HG03025 (cell line): Measurements from ENCODE around the gene PRKCE.

Experiments
- ATAC-seq: cut with Tn5 transposase; IDR thresholded peaks from one replicate; pipeline ENCODE4 v1.9.1; 2021; ENCODE audit warnings: mild to moderate bottlenecking, moderate library complexity; ENCODE audit not compliant: unreplicated experiment, low FRiP score

The PRKCE gene

GRCh38 chr2:46023165-46023854, 371.8 kb downstream of the PRKCE start:
- ATAC-seq, result no peak

GRCh38 chr2:46024146-46024779, 372.8 kb downstream of the PRKCE start:
- ATAC-seq, result no peak

GRCh38 chr2:46025081-46025480, 373.6 kb downstream of the PRKCE start:
- no peak for ATAC-seq

GRCh38 chr2:46025676-46026075, 374.2 kb downstream of the PRKCE start:
- no peak for ATAC-seq

- no peak for ATAC-seq
Measured at GRCh38 chr2:46026431-46026830, 375.0 kb downstream of the PRKCE start.

- no peak for ATAC-seq
Measured at GRCh38 chr2:46029332-46029811, 377.9 kb downstream of the PRKCE start.

GRCh38 chr2:46030330-46030729, 378.9 kb downstream of the PRKCE start:
- no peak for ATAC-seq

- no peak for ATAC-seq
Measured at GRCh38 chr2:46032161-46032813, 380.8 kb downstream of the PRKCE start.

GRCh38 chr2:46032996-46033395, 381.5 kb downstream of the PRKCE start:
- ATAC-seq, result no peak

GRCh38 chr2:46034535-46034934, 383.1 kb downstream of the PRKCE start:
- no peak for ATAC-seq

GRCh38 chr2:46036929-46037328, 385.5 kb downstream of the PRKCE start:
- no peak for ATAC-seq

- ATAC-seq, result no peak
Measured at GRCh38 chr2:46039543-46040303, 388.2 kb downstream of the PRKCE start.

- ATAC-seq, result no peak
Measured at GRCh38 chr2:46040563-46041155, 389.2 kb downstream of the PRKCE start.

- ATAC-seq, result no peak
Measured at GRCh38 chr2:46041434-46041833, 390.0 kb downstream of the PRKCE start.

GRCh38 chr2:46042207-46042637, 390.7 kb downstream of the PRKCE start:
- no peak for ATAC-seq

GRCh38 chr2:46042711-46043110, 391.2 kb downstream of the PRKCE start:
- ATAC-seq, result no peak

GRCh38 chr2:46045888-46046287, 394.4 kb downstream of the PRKCE start:
- no peak for ATAC-seq

GRCh38 chr2:46047290-46047689, 395.8 kb downstream of the PRKCE start:
- no peak for ATAC-seq

GRCh38 chr2:46048693-46049092, 397.2 kb downstream of the PRKCE start:
- no peak for ATAC-seq

- no peak for ATAC-seq
Measured at GRCh38 chr2:46050027-46050426, 398.6 kb downstream of the PRKCE start.
